Measurements from ENCODE around the gene BLOC1S2.
"Not testable (repeated sequence)": the region's sequence is repeated elsewhere in the genome, so short reads cannot be mapped to it uniquely, and the experiment has no call there.

DNA sequence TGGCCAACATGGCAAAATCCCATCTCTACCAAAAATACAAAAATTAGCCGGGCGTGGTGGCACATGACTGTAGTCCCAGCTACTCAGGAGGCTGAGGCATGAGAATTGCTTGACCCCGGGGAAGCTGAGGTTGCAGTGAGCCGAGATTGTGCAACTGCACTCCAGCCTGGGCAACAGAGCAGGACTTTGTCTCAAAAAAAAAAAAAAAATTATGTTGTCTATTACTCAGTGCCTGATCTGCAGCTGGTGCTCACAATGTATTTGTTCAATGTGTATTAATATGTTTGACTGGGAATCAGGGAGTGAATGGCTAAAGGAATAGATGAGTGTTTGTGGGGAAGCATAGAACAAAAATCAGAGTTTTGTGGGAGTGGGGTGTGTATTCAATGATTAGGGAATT lies 5.8 kb upstream of the BLOC1S2 start:
- TF ChIP-seq, protein P1, sequence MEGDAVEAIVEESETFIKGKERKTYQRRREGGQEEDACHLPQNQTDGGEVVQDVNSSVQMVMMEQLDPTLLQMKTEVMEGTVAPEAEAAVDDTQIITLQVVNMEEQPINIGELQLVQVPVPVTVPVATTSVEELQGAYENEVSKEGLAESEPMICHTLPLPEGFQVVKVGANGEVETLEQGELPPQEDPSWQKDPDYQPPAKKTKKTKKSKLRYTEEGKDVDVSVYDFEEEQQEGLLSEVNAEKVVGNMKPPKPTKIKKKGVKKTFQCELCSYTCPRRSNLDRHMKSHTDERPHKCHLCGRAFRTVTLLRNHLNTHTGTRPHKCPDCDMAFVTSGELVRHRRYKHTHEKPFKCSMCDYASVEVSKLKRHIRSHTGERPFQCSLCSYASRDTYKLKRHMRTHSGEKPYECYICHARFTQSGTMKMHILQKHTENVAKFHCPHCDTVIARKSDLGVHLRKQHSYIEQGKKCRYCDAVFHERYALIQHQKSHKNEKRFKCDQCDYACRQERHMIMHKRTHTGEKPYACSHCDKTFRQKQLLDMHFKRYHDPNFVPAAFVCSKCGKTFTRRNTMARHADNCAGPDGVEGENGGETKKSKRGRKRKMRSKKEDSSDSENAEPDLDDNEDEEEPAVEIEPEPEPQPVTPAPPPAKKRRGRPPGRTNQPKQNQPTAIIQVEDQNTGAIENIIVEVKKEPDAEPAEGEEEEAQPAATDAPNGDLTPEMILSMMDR (conservative IDR thresholded peaks at IDR 0.05 in 1 of 2, IDR thresholded peaks at IDR 0.05 in 1 of 2; ENCODE audit: low read depth in 1 of 2, low read length in 2 of 2): not testable (repeated sequence)
- not testable (repeated sequence) for TF ChIP-seq EZH2 (IDR thresholded peaks at IDR 0.05; ENCODE audit: low read length, missing control alignments)

Data from fibroblast of lung (primary cell).